Anterior cingulate cortex (tissue), 58 donors: ENCODE results near the gene JSRP1.
A peak's percentile ranks its signal among the peaks of the same experiment; 100 is the strongest.

Experiments used
- DNase-seq, 58 donors: peaks; one replicate each; lab custom pipeline; 2025; lab: John Stamatoyannopoulos, UW

JSRP1 gene

DNA sequence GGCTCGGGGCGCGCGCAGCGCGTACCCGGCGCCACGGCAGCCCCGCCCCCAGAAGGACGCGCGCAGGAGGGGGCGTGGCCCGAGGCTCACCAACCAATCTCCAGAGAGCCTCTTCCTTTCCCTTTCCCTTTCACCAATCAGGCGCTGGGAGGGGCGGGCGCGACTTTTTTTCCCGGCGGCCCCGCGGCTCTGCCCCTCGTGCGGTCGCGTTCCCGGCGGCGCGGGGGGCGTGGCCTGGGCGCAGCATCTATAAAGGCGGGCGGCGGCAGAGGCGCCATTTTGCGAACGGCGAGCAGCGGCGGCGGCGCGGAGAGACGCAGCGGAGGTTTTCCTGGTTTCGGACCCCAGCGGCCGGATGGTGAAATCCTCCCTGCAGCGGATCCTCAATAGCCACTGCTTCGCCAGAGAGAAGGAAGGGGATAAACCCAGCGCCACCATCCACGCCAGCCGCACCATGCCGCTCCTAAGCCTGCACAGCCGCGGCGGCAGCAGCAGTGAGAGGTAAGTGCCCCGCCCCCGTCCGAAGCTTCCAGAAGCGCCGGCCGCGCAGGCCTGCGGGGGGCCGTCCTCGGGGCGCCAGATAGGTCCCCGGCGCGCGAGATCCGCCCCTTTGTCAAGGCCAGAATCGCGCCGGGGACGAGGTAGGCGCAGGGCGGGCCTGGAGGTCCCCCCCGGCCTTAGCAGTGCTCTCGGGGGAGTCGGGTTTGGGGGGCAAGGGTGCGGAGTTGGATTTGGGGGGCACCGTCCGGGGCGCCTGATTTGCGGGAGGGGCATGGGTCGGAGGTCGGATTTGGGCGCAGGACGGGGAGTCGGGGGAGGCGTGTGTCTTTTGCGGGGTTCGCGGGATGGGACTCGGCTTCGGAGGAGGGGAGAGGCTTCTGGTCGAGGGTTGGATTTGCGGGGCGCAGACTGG is 13.3 kb upstream of the JSRP1 start:
- peak; percentile 73 to 99 (median 96) for DNase-seq

DNA sequence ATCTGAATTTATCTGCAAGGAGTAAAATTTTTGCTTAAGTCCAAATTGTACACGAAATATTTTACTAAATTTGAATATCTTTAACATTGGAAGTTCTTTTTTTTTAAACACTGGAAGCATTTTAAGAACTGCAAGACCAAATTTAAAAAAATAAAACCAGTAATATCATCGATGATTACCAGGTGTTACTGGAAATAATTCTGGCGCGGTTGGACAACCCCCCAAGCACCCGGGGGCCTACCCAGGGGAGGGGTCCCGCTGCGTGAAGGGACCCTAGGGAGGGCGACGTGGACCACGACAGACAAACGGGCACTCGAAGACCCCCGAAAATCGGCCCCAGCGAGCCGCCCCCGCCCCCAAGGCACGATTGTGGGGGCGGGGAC is 12.6 kb upstream of the JSRP1 start:
- DNase-seq, result no peak

DNA sequence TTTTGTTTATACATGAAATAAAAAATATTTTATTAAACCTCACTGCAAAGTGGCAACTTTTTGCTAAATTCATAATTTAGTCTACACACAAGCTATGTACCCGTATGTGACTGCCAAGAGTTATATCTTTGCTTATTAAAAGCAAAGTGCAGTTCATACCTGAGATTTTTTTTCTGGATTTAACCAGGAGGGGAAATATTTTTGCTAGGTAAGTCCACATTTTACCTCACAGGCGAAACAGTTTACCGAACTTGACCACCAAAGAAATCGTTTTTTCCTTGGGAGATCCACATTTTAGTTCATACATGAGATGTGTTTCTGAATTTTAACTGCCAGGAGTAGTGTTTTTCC is 12.2 kb upstream of the JSRP1 start:
- no peak for DNase-seq

DNA sequence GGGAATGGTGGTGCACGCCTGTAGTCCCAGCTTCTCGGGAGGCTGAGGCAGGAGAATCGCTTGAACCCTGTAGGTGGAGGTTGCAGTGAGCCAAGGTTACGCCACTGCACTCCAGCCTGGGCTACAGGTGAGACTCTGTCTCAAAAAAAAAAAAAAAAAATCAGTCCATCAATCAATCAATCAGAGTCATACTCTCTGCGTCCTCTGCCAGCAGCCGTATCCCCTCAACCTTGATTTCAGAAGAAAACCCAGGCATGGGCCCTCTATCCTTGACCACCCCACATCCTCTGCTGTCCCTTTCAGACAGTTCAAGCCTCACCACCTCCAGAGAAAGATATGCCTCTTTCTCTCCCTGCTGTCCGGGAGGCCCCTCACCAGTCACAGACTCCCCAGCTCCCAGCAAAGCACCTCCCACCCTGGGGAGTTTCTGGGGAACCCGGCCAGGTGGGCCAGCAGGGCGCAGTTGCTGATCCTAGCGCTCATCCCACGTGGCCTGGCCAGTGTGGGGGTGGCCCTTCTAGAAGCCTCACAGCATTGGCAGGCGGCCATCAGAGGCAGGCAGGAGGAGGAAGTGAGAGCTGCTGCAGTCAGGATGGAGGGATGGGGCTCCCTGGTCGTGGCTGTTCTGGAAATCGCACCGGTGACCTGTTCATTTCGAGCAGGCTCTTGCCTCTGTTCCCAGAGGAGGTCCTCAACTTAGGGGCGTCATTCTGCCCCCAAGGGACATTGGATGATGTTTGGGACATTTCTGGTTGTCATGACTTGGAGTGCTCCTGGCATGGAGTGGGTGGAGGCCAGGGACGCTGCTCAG is 10.2 kb upstream of the JSRP1 start:
- DNase-seq, result peak in 54 of 58 donors; percentile 17 to 81 (median 55)

DNA sequence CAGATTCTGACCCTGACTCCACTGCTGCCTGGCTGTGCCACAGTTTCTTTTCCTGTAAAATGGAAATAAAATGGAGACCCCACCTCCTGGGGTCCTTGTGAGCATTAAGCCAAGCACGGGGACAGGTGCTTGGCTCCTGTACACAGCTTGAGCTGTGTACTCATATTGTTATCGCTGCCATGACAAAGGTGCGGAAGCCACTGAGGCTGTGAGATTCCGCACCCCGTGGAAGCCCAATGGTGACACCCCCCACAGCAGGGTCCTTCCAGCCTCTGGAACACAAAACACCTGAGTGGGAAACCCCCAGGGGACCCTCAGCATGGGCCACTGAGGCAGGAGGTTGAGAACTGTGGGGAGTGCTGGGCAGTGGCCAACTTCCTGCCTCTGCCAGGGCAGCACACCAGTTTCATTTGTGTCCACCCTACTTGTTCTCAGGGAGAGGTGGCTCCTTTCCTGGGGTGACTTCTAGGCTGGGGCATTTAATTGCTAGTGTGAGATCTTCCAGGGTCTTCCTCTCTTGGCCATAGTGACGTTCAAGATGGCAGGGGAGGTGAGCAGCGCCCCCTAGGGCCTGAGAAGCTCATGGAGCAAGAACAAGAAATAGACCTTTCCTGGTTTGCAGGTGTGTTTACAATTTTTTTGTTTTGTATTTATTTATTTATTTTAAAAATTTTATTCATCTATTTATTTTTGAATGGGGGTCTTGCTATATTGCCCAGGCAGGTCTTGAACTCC is 5.4 kb upstream of the JSRP1 start:
- DNase-seq, result no peak

DNA sequence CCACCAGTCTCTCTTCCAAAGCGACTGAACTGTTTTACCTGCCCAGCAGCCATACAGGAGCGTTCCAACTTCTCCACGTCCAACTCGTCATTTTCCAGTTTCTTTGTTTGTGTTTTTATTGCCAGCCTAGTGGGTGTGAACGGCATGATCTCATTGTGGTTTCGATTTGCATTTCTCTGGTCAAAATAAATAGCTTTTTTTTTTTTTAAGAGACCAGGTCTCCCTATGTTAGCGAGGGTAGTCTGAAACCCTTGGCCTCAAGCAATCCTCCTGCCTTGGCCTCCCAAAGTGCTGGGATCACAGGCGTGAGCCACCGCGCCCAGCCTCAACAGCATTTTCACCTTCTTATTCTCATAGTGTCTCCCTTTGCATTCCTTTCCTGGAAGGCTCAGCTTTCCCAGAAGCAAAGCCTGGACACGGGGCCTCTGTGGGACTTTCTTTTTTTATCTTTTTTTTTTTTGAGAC is 4.2 kb upstream of the JSRP1 start:
- DNase-seq, result no peak

DNA sequence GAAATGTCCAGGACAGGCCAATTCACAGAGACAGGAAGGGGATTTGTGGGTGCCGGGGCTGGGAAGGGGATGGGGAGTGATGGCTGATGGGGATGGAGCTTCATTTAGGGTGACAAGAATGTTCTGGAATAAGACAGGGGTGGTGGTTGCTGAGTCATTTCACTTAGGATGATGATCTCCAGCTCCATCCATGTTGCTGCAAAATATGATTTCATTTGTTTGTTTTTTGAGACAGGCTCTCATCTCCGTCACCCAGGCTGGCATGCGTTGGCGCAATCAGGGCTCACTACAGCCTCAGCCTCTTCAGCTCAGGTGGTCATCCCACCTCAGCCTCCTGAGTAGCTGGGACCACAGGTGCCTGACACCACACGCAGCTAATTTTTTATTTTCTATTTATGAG is 3.1 kb upstream of the JSRP1 start:
- DNase-seq, result no peak

DNA sequence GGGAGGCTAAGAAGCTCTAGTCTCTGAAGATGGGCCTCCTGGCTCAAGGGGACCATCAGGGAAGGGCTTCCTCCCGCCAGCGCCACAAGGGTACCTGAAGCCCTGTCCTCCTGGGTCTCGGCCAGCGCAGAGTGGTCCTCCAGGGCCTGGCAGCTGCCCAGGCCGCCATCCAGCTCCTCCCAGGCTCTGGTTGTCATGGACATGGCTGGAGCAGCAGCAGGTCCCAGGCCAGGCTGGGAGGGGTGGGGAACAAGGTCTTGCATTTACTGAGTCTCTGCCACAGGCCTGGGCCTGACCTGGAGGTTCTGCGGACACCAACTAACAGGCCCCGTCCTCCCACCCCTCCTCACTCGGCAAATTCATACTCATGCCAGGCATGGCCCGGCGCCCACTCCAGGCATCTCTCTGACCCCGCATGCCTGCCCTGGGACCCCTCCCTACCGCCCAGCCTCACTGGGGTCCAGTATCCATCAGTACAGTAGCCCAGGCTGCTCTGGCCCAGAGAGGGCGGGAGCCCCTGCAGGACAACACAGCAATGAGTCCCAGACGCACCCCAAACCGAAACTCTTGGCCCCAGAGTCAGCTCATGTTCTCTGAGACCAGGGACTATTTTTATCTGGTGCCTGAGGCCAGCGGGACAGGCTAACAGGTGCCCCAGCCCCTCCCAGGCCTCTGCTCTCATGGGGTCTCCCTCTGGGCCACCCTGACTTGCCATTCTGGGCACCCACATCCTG is 938 bp downstream of the JSRP1 start:
- DNase-seq, result no peak

DNA sequence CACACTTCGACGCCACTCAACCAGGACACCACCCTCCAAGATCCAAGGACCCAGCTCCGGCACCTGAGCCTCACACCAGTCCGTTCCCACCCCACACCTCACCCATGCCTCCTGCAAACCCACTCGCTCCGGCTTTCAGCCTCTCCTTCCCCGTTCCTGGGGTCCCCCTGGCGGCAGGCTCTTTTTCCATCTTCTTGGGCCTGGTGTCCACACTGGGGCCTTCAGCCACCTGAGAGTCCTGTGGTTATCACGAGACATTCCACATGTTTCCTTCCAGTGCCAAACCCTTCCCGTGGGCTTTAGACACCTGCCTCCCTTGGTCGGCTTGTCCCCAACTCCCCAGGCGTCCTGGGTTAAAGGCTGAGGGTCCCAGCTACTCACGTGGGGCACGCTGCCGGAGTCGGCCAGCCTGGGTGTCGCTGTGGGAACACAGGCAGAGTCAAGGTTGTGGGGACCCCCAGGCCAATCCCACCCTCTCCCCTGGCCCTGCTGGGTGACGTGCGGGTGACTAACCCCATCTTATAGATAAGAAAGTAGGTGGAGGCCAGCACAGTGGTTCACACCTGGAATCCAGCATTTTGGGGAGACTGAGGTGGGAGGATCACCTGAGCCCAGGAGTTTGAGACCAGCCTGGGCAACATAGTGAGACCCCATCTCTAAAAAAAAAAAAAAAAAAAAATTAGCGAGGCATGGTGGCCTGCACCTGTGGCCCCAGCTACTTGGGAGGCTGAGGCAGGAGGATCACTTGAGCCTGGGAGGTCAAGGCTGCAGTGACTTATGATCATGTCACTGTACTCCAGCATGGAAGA is 1.9 kb downstream of the JSRP1 start:
- DNase-seq, result no peak

DNA sequence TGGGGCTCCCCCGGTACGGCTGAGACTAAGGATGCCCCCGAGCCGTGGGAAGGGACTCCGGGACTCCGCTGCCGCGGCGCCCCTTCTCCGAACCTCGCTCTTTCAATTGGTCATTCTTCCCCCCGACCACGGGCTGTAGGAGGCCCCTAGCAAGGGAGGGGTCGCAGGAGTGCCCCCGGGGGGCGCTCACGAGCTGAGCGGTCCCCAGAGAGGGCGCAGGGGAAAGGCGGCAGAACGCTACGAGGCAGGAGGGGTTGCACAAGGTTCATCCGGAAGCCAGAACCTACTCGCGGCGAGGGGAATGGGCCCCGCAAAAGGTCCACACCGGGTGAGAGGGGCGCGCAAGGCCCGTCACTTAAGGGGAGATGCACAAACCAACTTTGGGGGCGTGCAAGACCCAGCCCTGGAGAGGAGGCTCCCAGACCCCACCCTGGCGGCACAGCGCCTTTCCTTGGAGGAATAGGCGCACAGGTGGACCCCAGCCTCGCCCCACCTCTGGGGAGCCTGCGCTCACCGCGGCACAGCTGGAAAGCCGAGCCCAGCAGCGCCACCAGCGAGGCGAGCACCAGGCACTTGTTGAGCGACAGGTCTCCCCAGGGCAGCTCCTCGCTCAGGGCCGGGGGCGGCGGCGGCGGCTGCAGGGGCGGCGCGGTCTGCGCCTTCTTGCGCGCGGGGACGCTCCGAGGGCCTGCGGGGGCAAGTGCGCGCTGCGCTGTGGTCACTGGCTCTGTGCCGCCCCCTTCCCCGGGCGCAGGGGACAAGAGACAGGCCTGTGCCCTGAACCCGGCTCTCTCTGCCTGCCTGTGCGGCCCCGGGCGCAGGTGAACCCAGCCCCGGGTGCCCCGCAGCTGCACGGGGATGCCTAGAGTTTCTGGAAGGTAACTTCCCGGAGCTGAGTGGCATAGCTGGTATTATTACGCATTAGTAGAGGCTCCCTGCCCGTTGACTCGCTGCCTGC is 2.8 kb downstream of the JSRP1 start:
- no peak for DNase-seq

DNA sequence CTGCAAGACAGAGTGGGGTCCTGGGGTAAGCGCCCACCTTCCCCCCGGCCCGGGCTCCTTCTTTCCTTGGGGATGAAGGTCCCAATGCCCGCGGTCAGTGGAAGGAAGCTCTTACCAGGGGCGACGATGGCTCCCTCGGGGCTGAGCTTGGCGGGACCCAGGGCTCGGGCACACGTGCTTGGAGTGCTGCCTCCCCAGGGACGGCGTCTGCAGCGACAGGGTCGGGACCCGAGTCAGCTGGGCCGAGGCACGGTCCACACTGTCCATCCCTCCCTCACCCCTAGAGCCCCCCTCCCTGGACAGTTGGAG is 3.5 kb downstream of the JSRP1 start:
- DNase-seq, result no peak

DNA sequence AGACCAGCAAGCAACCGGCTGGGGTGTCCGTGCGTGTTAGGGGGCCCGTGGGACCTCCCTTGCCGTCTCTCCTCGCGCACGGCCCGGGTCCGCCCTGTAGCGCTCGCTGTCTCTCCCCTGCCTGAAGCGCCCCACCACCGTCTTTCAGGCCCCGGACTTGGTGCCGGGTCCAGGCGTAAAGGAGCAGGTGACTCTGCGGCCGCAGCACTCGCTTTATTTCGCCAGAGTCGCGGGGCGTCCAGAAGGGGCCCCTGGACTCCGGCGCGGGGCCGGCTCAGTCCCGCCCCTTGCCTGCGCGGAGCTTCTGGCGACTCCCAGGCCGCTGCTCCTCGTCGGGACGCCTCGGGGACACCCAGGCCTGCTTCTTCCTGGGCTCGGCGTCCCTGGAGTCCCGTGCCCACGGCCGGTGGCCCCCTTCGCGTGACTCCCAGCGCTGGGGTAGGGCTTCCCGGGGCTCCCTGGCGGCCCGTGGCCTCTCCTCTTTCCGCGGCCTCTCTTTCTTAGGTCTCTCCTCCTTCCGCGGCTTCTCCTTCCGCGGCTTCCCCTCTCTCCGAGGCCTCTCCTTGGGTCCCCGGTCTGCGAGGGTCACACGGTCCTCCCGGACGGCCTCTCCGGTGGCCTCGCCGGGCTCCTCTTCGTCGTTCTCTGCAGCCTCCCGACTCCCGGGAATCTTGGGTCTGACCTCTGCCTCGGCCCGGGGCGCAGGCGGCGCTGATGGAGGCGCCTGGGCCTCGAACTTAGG is 4.0 kb downstream of the JSRP1 start:
- no peak for DNase-seq

DNA sequence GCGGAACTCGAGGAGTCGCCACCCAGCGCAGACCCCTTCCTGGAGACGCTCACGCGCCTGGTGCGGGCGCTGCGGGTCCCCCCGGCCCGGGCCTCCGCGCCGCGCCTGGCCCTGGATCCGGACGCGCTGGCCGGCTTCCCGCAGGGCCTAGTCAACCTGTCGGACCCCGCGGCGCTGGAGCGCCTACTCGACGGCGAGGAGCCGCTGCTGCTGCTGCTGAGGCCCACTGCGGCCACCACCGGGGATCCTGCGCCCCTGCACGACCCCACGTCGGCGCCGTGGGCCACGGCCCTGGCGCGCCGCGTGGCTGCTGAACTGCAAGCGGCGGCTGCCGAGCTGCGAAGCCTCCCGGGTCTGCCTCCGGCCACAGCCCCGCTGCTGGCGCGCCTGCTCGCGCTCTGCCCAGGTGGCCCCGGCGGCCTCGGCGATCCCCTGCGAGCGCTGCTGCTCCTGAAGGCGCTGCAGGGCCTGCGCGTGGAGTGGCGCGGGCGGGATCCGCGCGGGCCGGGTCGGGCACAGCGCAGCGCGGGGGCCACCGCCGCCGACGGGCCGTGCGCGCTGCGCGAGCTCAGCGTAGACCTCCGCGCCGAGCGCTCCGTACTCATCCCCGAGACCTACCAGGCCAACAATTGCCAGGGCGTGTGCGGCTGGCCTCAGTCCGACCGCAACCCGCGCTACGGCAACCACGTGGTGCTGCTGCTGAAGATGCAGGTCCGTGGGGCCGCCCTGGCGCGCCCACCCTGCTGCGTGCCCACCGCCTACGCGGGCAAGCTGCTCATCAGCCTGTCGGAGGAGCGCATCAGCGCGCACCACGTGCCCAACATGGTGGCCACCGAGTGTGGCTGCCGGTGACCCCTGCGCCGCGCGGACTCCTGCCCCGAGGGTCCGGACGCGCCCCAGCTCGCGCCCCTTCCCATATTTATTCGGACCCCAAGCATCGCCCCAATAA is 4.8 kb downstream of the JSRP1 start:
- DNase-seq, result no peak

DNA sequence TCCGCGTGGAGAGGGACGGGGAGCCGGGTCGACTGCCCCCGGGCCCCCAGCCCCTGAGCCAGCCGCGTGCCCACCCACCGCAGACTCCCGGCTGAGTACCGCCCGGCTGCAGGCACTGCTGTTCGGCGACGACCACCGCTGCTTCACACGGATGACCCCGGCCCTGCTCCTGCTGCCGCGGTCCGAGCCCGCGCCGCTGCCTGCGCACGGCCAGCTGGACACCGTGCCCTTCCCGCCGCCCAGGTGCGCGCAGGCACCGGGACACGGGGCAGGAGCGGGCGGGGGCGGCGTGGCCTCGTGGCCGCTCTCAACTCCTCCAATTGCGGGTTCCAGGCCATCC is 5.5 kb downstream of the JSRP1 start:
- no peak for DNase-seq

DNA sequence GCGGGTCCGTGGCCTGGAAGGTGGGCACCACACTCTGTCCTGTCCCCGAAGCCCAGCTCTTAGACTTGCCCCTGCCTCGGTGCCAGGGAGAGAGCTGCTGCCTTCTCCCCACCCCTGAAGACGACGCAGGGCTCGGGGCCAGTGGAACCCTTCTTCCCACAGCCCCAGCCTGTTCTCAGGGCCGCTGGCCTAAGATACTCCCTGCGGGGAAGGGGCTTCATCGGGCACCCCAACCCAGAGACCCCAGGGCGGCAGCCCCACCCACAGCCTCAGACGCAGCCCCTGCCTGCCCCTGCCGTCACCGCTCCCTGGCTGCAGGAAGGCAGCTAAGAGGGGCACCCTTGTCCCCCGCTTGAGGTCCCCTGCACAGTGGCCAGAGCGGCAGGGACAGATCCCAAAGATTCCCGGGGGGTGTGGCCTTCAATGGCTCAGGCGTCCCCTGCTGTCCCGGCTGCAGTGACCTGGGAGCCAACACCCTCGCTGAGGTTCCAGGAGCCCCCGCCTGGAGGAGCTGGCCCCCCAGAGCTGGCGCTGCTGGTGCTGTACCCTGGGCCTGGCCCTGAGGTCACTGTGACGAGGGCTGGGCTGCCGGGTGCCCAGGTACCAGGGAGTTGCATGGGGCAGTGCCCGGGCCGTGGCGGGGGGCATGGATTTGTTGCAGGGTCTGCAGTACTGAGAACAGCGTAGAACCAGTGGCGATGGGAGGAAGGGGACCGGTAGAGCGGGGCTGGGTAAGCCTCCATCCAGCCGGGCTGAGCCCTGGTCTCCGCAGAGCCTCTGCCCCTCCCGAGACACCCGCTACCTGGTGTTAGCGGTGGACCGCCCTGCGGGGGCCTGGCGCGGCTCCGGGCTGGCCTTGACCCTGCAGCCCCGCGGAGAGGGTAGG is 6.1 kb downstream of the JSRP1 start:
- no peak for DNase-seq
